NT2/D1 (cell line): ENCODE results near the gene DAPK1.

ENCODE experiments used
- YY1 ChIP-seq: IDR thresholded peaks from 2 replicates; pipeline ENCODE4 v1.6.1; 2011; ENCODE audit not compliant: insufficient read length, insufficient read depth
- ZNF274 ChIP-seq: IDR thresholded peaks from 2 replicates; pipeline ENCODE4 v1.6.1; 2011; ENCODE audit warnings: mild to moderate bottlenecking, low read depth, low read length

- TF ChIP-seq ZNF274 (no peak), YY1 (no peak)
These were observed 33.3 kb upstream of the DAPK1 start for GRCh38 chr9:87464110-87464991.
